ENCODE measurements around the gene ESAM. TPM values are rescaled to one million over a fixed set of nuclear protein-coding genes. Genes with fewer than 3 reads are reported as not detected.
A peak's percentile ranks its signal among the peaks of the same experiment; 100 is the strongest.

The ESAM gene
- total RNA-seq, 1 experiment from 2014 or later, result 0.92 TPM

GRCh38 chr11:124778281-124778680, 16.2 kb upstream of the ESAM start:
- no peaks in the 10 kb centered on the region for H3K9me3 ChIP-seq (ENCODE audit: control insufficient read depth, low read depth, low read length)
- H2BK20ac ChIP-seq (ENCODE audit: low read depth, low read length, poor library complexity, severe bottlenecking), result no peak overlapping the region
- H3K14ac ChIP-seq (ENCODE audit: insufficient read depth, low read length), result no peak overlapping the region
- Mint-ChIP-seq H3K27me3 (ENCODE audit: low read depth) (no peaks in the 10 kb centered on the region), H3K9me3 (no peaks in the 10 kb centered on the region), H3K4me1 (peaks cover 0 to 4% of the 10 kb centered on the region in 2 experiments; a peak in 2 of 4 replicates), H3K36me3 (ENCODE audit: insufficient read depth in 1 of 3, low read depth in 3 of 3) (peaks cover 6 to 12% (median 8%) of the 10 kb centered on the region in 3 experiments), H3K4me3 (no peak overlapping the region), H3K27ac (no peak overlapping the region)
- H2BK5ac ChIP-seq (ENCODE audit: insufficient read length, low read length), result no peak overlapping the region
- H3K4ac ChIP-seq (ENCODE audit: low read depth, low read length), result no peak overlapping the region
- no peak overlapping the region for H2BK15ac ChIP-seq (ENCODE audit: low read depth, low read length)
- peak; percentile 69 for TF ChIP-seq CTCF (conservative IDR thresholded peaks at IDR 0.05)
- WGBS (ENCODE audit: extremely low coverage, insufficient read length, low lambda C conversion rate), result no CpG with 5 or more reads among the region's 2 CpGs
- H3K23me2 ChIP-seq (ENCODE audit: insufficient read length, low read depth, low read length, poor library complexity, severe bottlenecking), result no peaks in the 10 kb centered on the region
- H4K5ac ChIP-seq (ENCODE audit: insufficient read length, low read depth, low read length), result no peak overlapping the region
- no peak for DNase-seq
- no peak overlapping the region for H2AFZ ChIP-seq (ENCODE audit: low read length)
- H3K4me1 ChIP-seq (ENCODE audit: insufficient read depth, low read length), result no peaks in the 10 kb centered on the region
- no peak overlapping the region for H3K4me2 ChIP-seq (ENCODE audit: insufficient read depth, insufficient read length, low read length)
- no peak overlapping the region for H3T11ph ChIP-seq (ENCODE audit: low read length)
- H4K8ac ChIP-seq (replicated peaks; ENCODE audit: insufficient read length, low read depth, low read length), result no peak overlapping the region
- H3K27me3 ChIP-seq (ENCODE audit: insufficient read depth, low read length), result no peaks in the 10 kb centered on the region
- H2BK120ac ChIP-seq (ENCODE audit: low read depth, low read length, poor library complexity, severe bottlenecking), result no peak overlapping the region
- H3K79me1 ChIP-seq (ENCODE audit: insufficient read depth, low read depth, low read length, poor library complexity, severe bottlenecking), result no peaks in the 10 kb centered on the region
- no peak overlapping the region for H4K91ac ChIP-seq (ENCODE audit: insufficient read length, low read depth, low read length)
- no peak overlapping the region for H3K56ac ChIP-seq (ENCODE audit: insufficient read length, low read depth, low read length)
- no peaks in the 10 kb centered on the region; the same call in 1 of the 2 replicates for H3K79me2 ChIP-seq (ENCODE audit: insufficient read depth, low read length)
- no peak overlapping the region for H2BK12ac ChIP-seq (ENCODE audit: insufficient read length, low read depth, low read length)
- H4K20me1 ChIP-seq (ENCODE audit: control insufficient read depth, insufficient read depth, insufficient read length), result no peaks in the 10 kb centered on the region
- H3K9ac ChIP-seq (ENCODE audit: extremely low read depth, insufficient read length, low read length), result no peak overlapping the region
- no peak overlapping the region for H2AK5ac ChIP-seq (ENCODE audit: insufficient read length, low read length)
- no peak overlapping the region for H3K18ac ChIP-seq (ENCODE audit: insufficient read length, low read depth, low read length)
- H3K23ac ChIP-seq (ENCODE audit: insufficient read length, low read depth, low read length), result no peak overlapping the region
- H3K27ac ChIP-seq (ENCODE audit: insufficient read length, low read depth, low read length), result no peak overlapping the region

Measured in H9 (cell line).